NK-92 (cell line): Measurements from ENCODE around the gene ALG9.
"Not testable (repeated sequence)": the region's sequence is repeated elsewhere in the genome, so short reads cannot be mapped to it uniquely, and the experiment has no call there.

ENCODE experiments used
- DNase-seq: peaks from one replicate; lab custom pipeline; 2025; ENCODE audit not compliant: unreplicated experiment; lab: John Stamatoyannopoulos, UW

Gene ALG9

GRCh38 chr11:111798279-111798678 lies 73.1 kb downstream of the ALG9 start:
- no peak for DNase-seq

GRCh38 chr11:111797145-111797581 lies 74.2 kb downstream of the ALG9 start:
- DNase-seq: no peak

GRCh38 chr11:111796696-111797095 lies 74.7 kb downstream of the ALG9 start:
- DNase-seq: no peak

- no peak for DNase-seq
Observed at GRCh38 chr11:111795334-111795985, 75.9 kb downstream of the ALG9 start.

- no peak for DNase-seq
Observed at GRCh38 chr11:111793863-111794262, 77.5 kb downstream of the ALG9 start.

GRCh38 chr11:111792955-111793500 lies 78.4 kb downstream of the ALG9 start:
- DNase-seq: no peak

- DNase-seq: no peak
Observed at GRCh38 chr11:111792314-111792713, 79.1 kb downstream of the ALG9 start.

- DNase-seq: no peak
Observed at GRCh38 chr11:111788464-111788863, 82.9 kb downstream of the ALG9 start.

- no peak for DNase-seq
Observed at GRCh38 chr11:111788051-111788450, 83.3 kb downstream of the ALG9 start.

GRCh38 chr11:111785886-111786412 lies 85.4 kb downstream of the ALG9 start:
- DNase-seq: no peak

GRCh38 chr11:111785076-111785475 lies 86.3 kb downstream of the ALG9 start:
- DNase-seq: no peak

GRCh38 chr11:111784311-111784710 lies 87.1 kb downstream of the ALG9 start:
- DNase-seq: not testable (repeated sequence)

- DNase-seq: no peak
Observed at GRCh38 chr11:111782109-111782741, 89.2 kb downstream of the ALG9 start.

GRCh38 chr11:111779118-111779517 lies 92.3 kb downstream of the ALG9 start:
- DNase-seq: no peak

- no peak for DNase-seq
Observed at GRCh38 chr11:111778047-111778558, 93.3 kb downstream of the ALG9 start.

- no peak for DNase-seq
Observed at GRCh38 chr11:111777094-111778046, 94.0 kb downstream of the ALG9 start.

GRCh38 chr11:111776398-111777093 lies 94.8 kb downstream of the ALG9 start:
- no peak for DNase-seq

GRCh38 chr11:111774955-111775710 lies 96.2 kb downstream of the ALG9 start:
- DNase-seq: no peak

GRCh38 chr11:111772535-111772934 lies 98.8 kb downstream of the ALG9 start:
- no peak for DNase-seq

- DNase-seq: not testable (repeated sequence)
Observed at GRCh38 chr11:111771205-111771604, 100.2 kb downstream of the ALG9 start.
